Neural progenitor cell (in vitro differentiated cells): ENCODE measurements around the gene OSTC. TPM values are rescaled to one million over a fixed set of nuclear protein-coding genes. Genes with fewer than 3 reads are reported as not detected.
"Not testable (repeated sequence)": the region's sequence is repeated elsewhere in the genome, so short reads cannot be mapped to it uniquely, and the experiment has no call there.

Experiments used
- DNase-seq: peaks from one replicate; pipeline ENCODE4 v3.0.0-alpha.2; 2016; ENCODE audit warnings: low spot score
- H2AFZ ChIP-seq: fragments of 200-600 bp; sonication (generic); replicated peaks from 2 replicates; pipeline ENCODE4 v1.6.1; 2016; ENCODE audit warnings: antibody characterized with exemption
- H3F3A ChIP-seq: fragments of 200-600 bp; sonication (generic); 2 replicates; pipeline ENCODE4 v1.6.1; 2016; ENCODE audit warnings: antibody characterized with exemption, low read depth
- H3K27ac ChIP-seq: fragments of 200-600 bp; sonication (generic); 2 replicates; pipeline ENCODE4 v1.5.1; 2016; ENCODE audit warnings: mild to moderate bottlenecking
- H3K27me3 ChIP-seq: fragments of 200-600 bp; sonication (generic); 2 replicates; pipeline ENCODE4 v1.6.1; 2016; ENCODE audit warnings: mild to moderate bottlenecking, moderate library complexity
- H3K36me3 ChIP-seq: fragments of 200-600 bp; sonication (generic); 2 replicates; pipeline ENCODE4 v1.5.1; 2016
- H3K4me1 ChIP-seq: fragments of 200-600 bp; sonication (generic); 2 replicates; pipeline ENCODE4 v1.6.1; 2016; ENCODE audit warnings: mixed run types
- H3K4me2 ChIP-seq: fragments of 200-600 bp; sonication (generic); 2 replicates; pipeline ENCODE4 v1.6.1; 2016
- H3K4me3 ChIP-seq: fragments of 200-600 bp; sonication (generic); 2 replicates; pipeline ENCODE4 v1.5.1; 2016
- H3K79me2 ChIP-seq: fragments of 200-600 bp; sonication (generic); 2 replicates; pipeline ENCODE4 v1.6.1; 2016; ENCODE audit warnings: low read depth
- H3K9ac ChIP-seq: fragments of 200-600 bp; sonication (generic); 2 replicates; pipeline ENCODE4 v1.6.1; 2016
- H3K9me3 ChIP-seq: fragments of 200-600 bp; sonication (generic); 2 replicates; pipeline ENCODE4 v1.5.1; 2016; ENCODE audit warnings: low read depth
- H4K20me1 ChIP-seq: fragments of 200-600 bp; sonication (generic); 2 replicates; pipeline ENCODE4 v1.6.1; 2016; ENCODE audit warnings: low read depth
- H3K27ac Mint-ChIP-seq: 3 replicates; pipeline ENCODE4 v1.8.0; 2021; ENCODE audit warnings: mixed read lengths
- H3K27me3 Mint-ChIP-seq: 2 replicates; pipeline ENCODE4 v1.8.0; 2022; ENCODE audit warnings: low read depth, mild to moderate bottlenecking, inconsistent platforms, moderate library complexity, mixed read lengths; ENCODE audit not compliant: insufficient read depth
- H3K36me3 Mint-ChIP-seq: 3 replicates; pipeline ENCODE4 v1.8.0; 2021; ENCODE audit warnings: mixed read lengths
- H3K4me1 Mint-ChIP-seq: 3 replicates; pipeline ENCODE4 v1.8.0; 2021; ENCODE audit warnings: mixed read lengths
- H3K4me3 Mint-ChIP-seq: 3 replicates; pipeline ENCODE4 v1.8.0; 2021; ENCODE audit warnings: mild to moderate bottlenecking, moderate library complexity, mixed read lengths
- H3K9me3 Mint-ChIP-seq: 3 replicates; pipeline ENCODE4 v1.8.0; 2020; ENCODE audit warnings: mixed read lengths
- CTCF ChIP-seq: fragments of 200-600 bp; sonication (generic); IDR thresholded peaks from 2 replicates; pipeline ENCODE4 v1.5.1; 2017; ENCODE audit warnings: antibody characterized with exemption, mild to moderate bottlenecking
- EZH2 ChIP-seq: fragments of 200-600 bp; sonication (generic); IDR thresholded peaks from 2 replicates; pipeline ENCODE4 v1.6.1; 2017; ENCODE audit warnings: antibody characterized with exemption, mild to moderate bottlenecking, moderate library complexity
- EZH2phosphoT487 ChIP-seq: fragments of 200-600 bp; sonication (generic); IDR thresholded peaks from 2 replicates; pipeline ENCODE4 v1.6.1; 2017; ENCODE audit warnings: antibody characterized with exemption
- total RNA-seq: library from RNA; depleted of rRNA; stranded (reverse); fragments of >200 nt; gene quantifications from 2 replicates; pipeline ENCODE4 v1.2.3, GENCODE V29; 2015; ENCODE audit warnings: low replicate concordance

Gene OSTC
- total RNA-seq, 1 donor from 2014 or later = 290 TPM

- Mint-ChIP-seq H3K4me1 (no peaks in the 10 kb centered on the region), H3K27me3 (no peaks in the 10 kb centered on the region), H3K9me3 (no peaks in the 10 kb centered on the region), H3K4me3 (no peak overlapping the region), H3K27ac (no peak overlapping the region), H3K36me3 (no peaks in the 10 kb centered on the region)
- Histone ChIP-seq H2AFZ (no peak overlapping the region), H3K4me2 (no peak overlapping the region), H3K27me3 (no peaks in the 10 kb centered on the region), H3K36me3 (no peaks in the 10 kb centered on the region), H3K4me1 (no peaks in the 10 kb centered on the region), H3K79me2 (no peaks in the 10 kb centered on the region), H3K27ac (no peak overlapping the region), H3K4me3 (no peak overlapping the region), H3K9me3 (no peaks in the 10 kb centered on the region), H4K20me1 (no peaks in the 10 kb centered on the region), H3F3A (no peaks in the 10 kb centered on the region), H3K9ac (no peak overlapping the region)
- TF ChIP-seq EZH2phosphoT487 (no peak), CTCF (no peak), EZH2 (no peak)
- no peak for DNase-seq
Measured at GRCh38 chr4:108709234-108709633, 58.8 kb downstream of the OSTC start.

- Mint-ChIP-seq H3K9me3 (no peaks in the 10 kb centered on the region), H3K27ac (no peak overlapping the region), H3K36me3 (no peaks in the 10 kb centered on the region), H3K27me3 (no peaks in the 10 kb centered on the region), H3K4me1 (no peaks in the 10 kb centered on the region), H3K4me3 (no peak overlapping the region)
- no peak overlapping the region for H3K27ac ChIP-seq
- peaks cover under 1% of the 10 kb centered on the region for H3F3A ChIP-seq
- no peak overlapping the region for H3K4me3 ChIP-seq
- no peak overlapping the region for H3K9ac ChIP-seq
- no peak for DNase-seq
- H3K27me3 ChIP-seq = no peaks in the 10 kb centered on the region
- H3K36me3 ChIP-seq = no peaks in the 10 kb centered on the region
- H3K4me1 ChIP-seq = peaks cover under 1% of the 10 kb centered on the region
- TF ChIP-seq EZH2phosphoT487 = no peak
- TF ChIP-seq EZH2 = no peak
- TF ChIP-seq CTCF = no peak
- no peak overlapping the region for H2AFZ ChIP-seq
- no peaks in the 10 kb centered on the region for H3K9me3 ChIP-seq
- H4K20me1 ChIP-seq = no peaks in the 10 kb centered on the region
- H3K79me2 ChIP-seq = no peaks in the 10 kb centered on the region
- H3K4me2 ChIP-seq = no peak overlapping the region
Measured at GRCh38 chr4:108709722-108710121, 59.3 kb downstream of the OSTC start.

GRCh38 chr4:108710578-108710977, 60.2 kb downstream of the OSTC start:
- not testable (repeated sequence) for H3K27ac Mint-ChIP-seq, H3K36me3 Mint-ChIP-seq, H3K4me1 Mint-ChIP-seq, H3K36me3 ChIP-seq, H3K9ac ChIP-seq, H3K27me3 Mint-ChIP-seq, H3K4me3 Mint-ChIP-seq, H3K9me3 Mint-ChIP-seq, H3F3A ChIP-seq, H3K4me1 ChIP-seq, H2AFZ ChIP-seq, H3K4me3 ChIP-seq, DNase-seq, H3K79me2 ChIP-seq, H4K20me1 ChIP-seq, H3K27ac ChIP-seq, H3K9me3 ChIP-seq, H3K4me2 ChIP-seq, H3K27me3 ChIP-seq

GRCh38 chr4:108714880-108715279, 64.5 kb downstream of the OSTC start:
- DNase-seq = no peak
- H4K20me1 ChIP-seq = no peaks in the 10 kb centered on the region
- H3K4me3 ChIP-seq = no peak overlapping the region
- no peak overlapping the region for H2AFZ ChIP-seq
- no peaks in the 10 kb centered on the region for H3K79me2 ChIP-seq
- H3K9me3 ChIP-seq = no peaks in the 10 kb centered on the region
- H3K27me3 ChIP-seq = no peaks in the 10 kb centered on the region
- no peaks in the 10 kb centered on the region for H3K36me3 ChIP-seq
- H3K27me3 Mint-ChIP-seq = peaks cover 4% of the 10 kb centered on the region
- H3K4me1 ChIP-seq = peaks cover 5% of the 10 kb centered on the region
- TF ChIP-seq EZH2 (no peak), EZH2phosphoT487 (no peak), CTCF (no peak)
- H3K4me1 Mint-ChIP-seq = no peaks in the 10 kb centered on the region
- no peak overlapping the region for H3K9ac ChIP-seq
- no peak overlapping the region for H3K4me2 ChIP-seq
- no peaks in the 10 kb centered on the region for H3K36me3 Mint-ChIP-seq
- H3F3A ChIP-seq = peaks cover 8% of the 10 kb centered on the region
- no peak overlapping the region for H3K27ac ChIP-seq
- no peak overlapping the region for H3K27ac Mint-ChIP-seq
- H3K9me3 Mint-ChIP-seq = no peaks in the 10 kb centered on the region
- no peak overlapping the region for H3K4me3 Mint-ChIP-seq
